Neural cell (in vitro differentiated cells): ENCODE data around the gene SMARCB1. TPM values are rescaled to one million over a fixed set of nuclear protein-coding genes. Genes with fewer than 3 reads are reported as not detected.

ENCODE experiments used
- H2AFZ ChIP-seq: fragments of 200-600, 300-800 bp; sonication (generic), shearing (Covaris generic); 2 replicates; pipeline ENCODE4 v1.6.0; 2014; ENCODE audit warnings: low read depth, mild to moderate bottlenecking, antibody characterized with exemption, low read length, moderate library complexity
- H3F3A ChIP-seq: fragments of 200-600 bp; shearing (Covaris generic); 2 replicates; pipeline ENCODE4 v1.6.1; 2016; ENCODE audit warnings: mild to moderate bottlenecking, moderate library complexity, mixed read lengths, antibody characterized with exemption, low read length; ENCODE audit not compliant: insufficient read depth, poor library complexity, severe bottlenecking
- H3K27ac ChIP-seq: fragments of 200-600, 300-800 bp; sonication (generic), shearing (Covaris generic); 2 replicates; pipeline ENCODE4 v1.5.1; 2014; ENCODE audit warnings: mild to moderate bottlenecking, low read length, moderate library complexity
- H3K27me3 ChIP-seq: fragments of 300-800, 200-600 bp; sonication (generic), shearing (Covaris generic); 2 replicates; pipeline ENCODE4 v1.6.0; 2014; ENCODE audit warnings: mild to moderate bottlenecking, low read depth, low read length, moderate library complexity; ENCODE audit not compliant: insufficient read depth
- H3K36me3 ChIP-seq: fragments of 300-800, 200-600 bp; sonication (generic), shearing (Covaris generic); 2 replicates; pipeline ENCODE4 v1.5.1; 2014; ENCODE audit warnings: mild to moderate bottlenecking, antibody characterized with exemption, low read length, moderate library complexity; ENCODE audit not compliant: insufficient read depth
- H3K4me2 ChIP-seq: fragments of 300-800, 200-600 bp; sonication (generic), shearing (Covaris generic); 2 replicates; pipeline ENCODE4 v1.6.0; 2014; ENCODE audit warnings: mild to moderate bottlenecking, low read length
- H3K4me3 ChIP-seq: fragments of 300-800, 200-600 bp; sonication (generic), shearing (Covaris generic); 2 replicates; pipeline ENCODE4 v1.5.1; 2014; ENCODE audit warnings: mild to moderate bottlenecking, low read length, moderate library complexity
- H3K79me2 ChIP-seq: fragments of 200-600 bp; shearing (Covaris generic); replicated peaks from 2 replicates; pipeline ENCODE4 v1.6.0; 2014; ENCODE audit warnings: mild to moderate bottlenecking, low read length, moderate library complexity; ENCODE audit not compliant: insufficient read depth
- H3K9ac ChIP-seq: fragments of 300-800, 200-600 bp; sonication (generic), shearing (Covaris generic); 2 replicates; pipeline ENCODE4 v1.6.1; 2016; ENCODE audit warnings: mild to moderate bottlenecking, low read length, mixed read lengths
- H3K9me2 ChIP-seq: fragments of 200-600 bp; shearing (Covaris generic); 2 replicates; pipeline ENCODE4 v1.6.1; 2016; ENCODE audit warnings: mild to moderate bottlenecking, low read length, mixed read lengths; ENCODE audit not compliant: insufficient read depth
- H3K9me3 ChIP-seq: fragments of 200-600, 300-800 bp; sonication (generic), shearing (Covaris generic); 2 replicates; pipeline ENCODE4 v1.6.1; 2016; ENCODE audit warnings: mild to moderate bottlenecking, mixed run types, low read length, moderate library complexity, mixed read lengths
- H4K20me1 ChIP-seq: fragments of 200-600 bp; shearing (Covaris generic); 2 replicates; pipeline ENCODE4 v1.6.1; 2016; ENCODE audit warnings: mild to moderate bottlenecking, mixed run types; ENCODE audit not compliant: insufficient read depth
- EP300 ChIP-seq: fragments of 450-650 bp; conservative IDR thresholded peaks from 2 replicates; pipeline ENCODE4 v1.6.1; 2014; ENCODE audit warnings: antibody characterized with exemption, mild to moderate bottlenecking, moderate library complexity; ENCODE audit not compliant: poor library complexity, severe bottlenecking
- EZH2 ChIP-seq: fragments of 200-600, 300-800 bp; shearing (Covaris generic), sonication (generic); IDR thresholded peaks from 2 replicates; pipeline ENCODE4 v1.6.1; 2014; ENCODE audit warnings: antibody characterized with exemption, low read length, borderline replicate concordance, mild to moderate bottlenecking; ENCODE audit not compliant: insufficient read depth, poor library complexity, severe bottlenecking
- MXI1 ChIP-seq: fragments of 450-650 bp; conservative IDR thresholded peaks from 2 replicates; pipeline ENCODE4 v1.6.1; 2014; ENCODE audit warnings: antibody characterized with exemption, mild to moderate bottlenecking; ENCODE audit not compliant: poor library complexity, severe bottlenecking
- POLR2AphosphoS5 ChIP-seq: IDR thresholded peaks from 2 replicates; pipeline ENCODE4 v1.6.1; 2012
- RAD21 ChIP-seq: fragments of 450-650 bp; conservative IDR thresholded peaks from 2 replicates; pipeline ENCODE4 v1.6.1; 2014; ENCODE audit warnings: antibody characterized with exemption, mild to moderate bottlenecking, moderate library complexity
- SMC3 ChIP-seq: fragments of 450-650 bp; conservative IDR thresholded peaks from 2 replicates; pipeline ENCODE4 v1.6.1; 2014; ENCODE audit warnings: antibody characterized with exemption, mild to moderate bottlenecking, moderate library complexity; ENCODE audit not compliant: poor library complexity
- TAF1 ChIP-seq: IDR thresholded peaks from 2 replicates; pipeline ENCODE4 v1.6.1; 2012; ENCODE audit warnings: low read depth
- polyA plus RNA-seq: library from polyadenylated mRNA; depleted of rRNA; stranded (reverse); fragments of >200 nt; gene quantifications from 2 replicates; pipeline ENCODE4 v1.2.3, GENCODE V29; 2014
- TF ChIP-seq, protein P1 (sequence below): IDR thresholded peaks from 2 replicates; pipeline ENCODE4 v1.6.1; 2012; ENCODE audit warnings: borderline replicate concordance
- TF ChIP-seq, protein P2 (sequence below): fragments of 450-650 bp; IDR thresholded peaks from 2 replicates; pipeline ENCODE4 v1.5.1; 2014; ENCODE audit warnings: antibody characterized with exemption, mild to moderate bottlenecking, moderate library complexity; ENCODE audit not compliant: poor library complexity, severe bottlenecking

SMARCB1 gene
- polyA plus RNA-seq, 1 donor from 2014 or later, result 97.5 TPM

DNA sequence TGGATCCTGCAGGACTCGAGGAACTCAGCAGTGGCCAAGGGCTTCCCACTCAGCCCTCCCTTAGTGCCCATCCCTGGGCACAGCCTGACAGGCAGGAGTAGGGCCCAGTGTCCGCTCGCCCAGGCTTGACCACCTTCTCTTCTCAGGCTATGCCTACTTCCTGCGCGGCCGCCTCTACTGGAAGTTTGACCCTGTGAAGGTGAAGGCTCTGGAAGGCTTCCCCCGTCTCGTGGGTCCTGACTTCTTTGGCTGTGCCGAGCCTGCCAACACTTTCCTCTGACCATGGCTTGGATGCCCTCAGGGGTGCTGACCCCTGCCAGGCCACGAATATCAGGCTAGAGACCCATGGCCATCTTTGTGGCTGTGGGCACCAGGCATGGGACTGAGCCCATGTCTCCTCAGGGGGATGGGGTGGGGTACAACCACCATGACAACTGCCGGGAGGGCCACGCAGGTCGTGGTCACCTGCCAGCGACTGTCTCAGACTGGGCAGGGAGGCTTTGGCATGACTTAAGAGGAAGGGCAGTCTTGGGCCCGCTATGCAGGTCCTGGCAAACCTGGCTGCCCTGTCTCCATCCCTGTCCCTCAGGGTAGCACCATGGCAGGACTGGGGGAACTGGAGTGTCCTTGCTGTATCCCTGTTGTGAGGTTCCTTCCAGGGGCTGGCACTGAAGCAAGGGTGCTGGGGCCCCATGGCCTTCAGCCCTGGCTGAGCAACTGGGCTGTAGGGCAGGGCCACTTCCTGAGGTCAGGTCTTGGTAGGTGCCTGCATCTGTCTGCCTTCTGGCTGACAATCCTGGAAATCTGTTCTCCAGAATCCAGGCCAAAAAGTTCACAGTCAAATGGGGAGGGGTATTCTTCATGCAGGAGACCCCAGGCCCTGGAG, 3.3 kb upstream of the SMARCB1 start:
- no peak overlapping the region for H2AFZ ChIP-seq
- H3K4me2 ChIP-seq, result no peak overlapping the region
- H3K9ac ChIP-seq, result no peak overlapping the region
- H3K4me3 ChIP-seq, result no peak overlapping the region
- H3K27me3 ChIP-seq, result no peaks in the 10 kb centered on the region
- no peak overlapping the region for H3K27ac ChIP-seq
- H3K9me3 ChIP-seq, result no peaks in the 10 kb centered on the region
- no peaks in the 10 kb centered on the region for H3K9me2 ChIP-seq
- H3F3A ChIP-seq, result no peaks in the 10 kb centered on the region
- H4K20me1 ChIP-seq, result no peaks in the 10 kb centered on the region
- no peaks in the 10 kb centered on the region for H3K36me3 ChIP-seq
- peaks cover 12% of the 10 kb centered on the region for H3K79me2 ChIP-seq
- TF ChIP-seq SMC3 (no peak), EP300 (no peak), MXI1 (no peak), TAF1 (no peak), POLR2AphosphoS5 (no peak), RAD21 (no peak), EZH2 (no peak)
- TF ChIP-seq, protein P1, sequence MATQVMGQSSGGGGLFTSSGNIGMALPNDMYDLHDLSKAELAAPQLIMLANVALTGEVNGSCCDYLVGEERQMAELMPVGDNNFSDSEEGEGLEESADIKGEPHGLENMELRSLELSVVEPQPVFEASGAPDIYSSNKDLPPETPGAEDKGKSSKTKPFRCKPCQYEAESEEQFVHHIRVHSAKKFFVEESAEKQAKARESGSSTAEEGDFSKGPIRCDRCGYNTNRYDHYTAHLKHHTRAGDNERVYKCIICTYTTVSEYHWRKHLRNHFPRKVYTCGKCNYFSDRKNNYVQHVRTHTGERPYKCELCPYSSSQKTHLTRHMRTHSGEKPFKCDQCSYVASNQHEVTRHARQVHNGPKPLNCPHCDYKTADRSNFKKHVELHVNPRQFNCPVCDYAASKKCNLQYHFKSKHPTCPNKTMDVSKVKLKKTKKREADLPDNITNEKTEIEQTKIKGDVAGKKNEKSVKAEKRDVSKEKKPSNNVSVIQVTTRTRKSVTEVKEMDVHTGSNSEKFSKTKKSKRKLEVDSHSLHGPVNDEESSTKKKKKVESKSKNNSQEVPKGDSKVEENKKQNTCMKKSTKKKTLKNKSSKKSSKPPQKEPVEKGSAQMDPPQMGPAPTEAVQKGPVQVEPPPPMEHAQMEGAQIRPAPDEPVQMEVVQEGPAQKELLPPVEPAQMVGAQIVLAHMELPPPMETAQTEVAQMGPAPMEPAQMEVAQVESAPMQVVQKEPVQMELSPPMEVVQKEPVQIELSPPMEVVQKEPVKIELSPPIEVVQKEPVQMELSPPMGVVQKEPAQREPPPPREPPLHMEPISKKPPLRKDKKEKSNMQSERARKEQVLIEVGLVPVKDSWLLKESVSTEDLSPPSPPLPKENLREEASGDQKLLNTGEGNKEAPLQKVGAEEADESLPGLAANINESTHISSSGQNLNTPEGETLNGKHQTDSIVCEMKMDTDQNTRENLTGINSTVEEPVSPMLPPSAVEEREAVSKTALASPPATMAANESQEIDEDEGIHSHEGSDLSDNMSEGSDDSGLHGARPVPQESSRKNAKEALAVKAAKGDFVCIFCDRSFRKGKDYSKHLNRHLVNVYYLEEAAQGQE, result no peak
- TF ChIP-seq, protein P2, sequence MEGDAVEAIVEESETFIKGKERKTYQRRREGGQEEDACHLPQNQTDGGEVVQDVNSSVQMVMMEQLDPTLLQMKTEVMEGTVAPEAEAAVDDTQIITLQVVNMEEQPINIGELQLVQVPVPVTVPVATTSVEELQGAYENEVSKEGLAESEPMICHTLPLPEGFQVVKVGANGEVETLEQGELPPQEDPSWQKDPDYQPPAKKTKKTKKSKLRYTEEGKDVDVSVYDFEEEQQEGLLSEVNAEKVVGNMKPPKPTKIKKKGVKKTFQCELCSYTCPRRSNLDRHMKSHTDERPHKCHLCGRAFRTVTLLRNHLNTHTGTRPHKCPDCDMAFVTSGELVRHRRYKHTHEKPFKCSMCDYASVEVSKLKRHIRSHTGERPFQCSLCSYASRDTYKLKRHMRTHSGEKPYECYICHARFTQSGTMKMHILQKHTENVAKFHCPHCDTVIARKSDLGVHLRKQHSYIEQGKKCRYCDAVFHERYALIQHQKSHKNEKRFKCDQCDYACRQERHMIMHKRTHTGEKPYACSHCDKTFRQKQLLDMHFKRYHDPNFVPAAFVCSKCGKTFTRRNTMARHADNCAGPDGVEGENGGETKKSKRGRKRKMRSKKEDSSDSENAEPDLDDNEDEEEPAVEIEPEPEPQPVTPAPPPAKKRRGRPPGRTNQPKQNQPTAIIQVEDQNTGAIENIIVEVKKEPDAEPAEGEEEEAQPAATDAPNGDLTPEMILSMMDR, result no peak

DNA sequence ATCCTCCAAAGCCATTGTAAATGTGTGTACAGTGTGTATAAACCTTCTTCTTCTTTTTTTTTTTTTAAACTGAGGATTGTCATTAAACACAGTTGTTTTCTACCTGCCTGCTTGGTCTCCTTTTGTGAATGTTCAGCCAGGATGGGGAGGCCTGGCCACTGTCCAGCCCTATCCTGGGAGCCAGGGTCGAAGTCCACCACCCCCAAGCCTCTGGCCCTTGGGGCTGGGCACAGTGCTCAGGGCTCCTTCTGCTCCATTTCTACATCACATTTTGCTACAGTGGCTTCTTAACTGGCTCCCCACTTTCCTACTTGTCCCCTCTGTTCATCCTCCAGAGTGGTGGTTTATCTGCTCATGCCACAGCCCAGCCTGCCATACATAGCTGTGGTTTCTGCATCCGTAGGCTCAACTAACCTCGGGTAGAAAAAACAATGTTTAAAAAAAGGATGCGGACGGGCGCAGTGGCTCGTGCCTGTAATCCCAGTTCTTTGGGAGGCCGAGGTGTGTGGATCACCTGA, 2.5 kb upstream of the SMARCB1 start:
- Histone ChIP-seq H3K4me2 (no peak overlapping the region), H2AFZ (no peak overlapping the region), H3F3A (no peaks in the 10 kb centered on the region), H3K9ac (no peak overlapping the region), H3K27me3 (no peaks in the 10 kb centered on the region), H3K36me3 (no peaks in the 10 kb centered on the region), H3K9me3 (no peaks in the 10 kb centered on the region), H3K79me2 (peaks cover 19% of the 10 kb centered on the region), H3K4me3 (no peak overlapping the region), H3K27ac (no peak overlapping the region), H3K9me2 (no peaks in the 10 kb centered on the region), H4K20me1 (no peaks in the 10 kb centered on the region)
- TF ChIP-seq, protein P2, result no peak
- TF ChIP-seq, protein P1, result no peak
- no peak for TF ChIP-seq POLR2AphosphoS5
- TF ChIP-seq EZH2, result no peak
